Ascending aorta (tissue), 2 donors: ENCODE measurements around the gene ANP32D. TPM values are rescaled to one million over a fixed set of nuclear protein-coding genes. Genes with fewer than 3 reads are reported as not detected.
"Not testable (repeated sequence)": the region's sequence is repeated elsewhere in the genome, so short reads cannot be mapped to it uniquely, and the experiment has no call there.

Source experiments
- DNase-seq, 2 donors: peaks; one replicate each; pipeline ENCODE4 v3.0.0-alpha.2; 2019; ENCODE audit warnings: low spot score in 2 of 2
- H3K27ac ChIP-seq, 2 donors: fragments of 200-600 bp; sonication (generic); one replicate each; pipeline ENCODE4 v1.5.1; 2016 to 2017; ENCODE audit warnings: mild to moderate bottlenecking in 1 of 2
- H3K27me3 ChIP-seq: fragments of 200-600 bp; sonication (generic); one replicate; pipeline ENCODE4 v1.5.1; 2017
- H3K36me3 ChIP-seq, 2 donors: fragments of 200-600 bp; sonication (generic); one replicate each; pipeline ENCODE4 v1.5.1; 2016
- H3K4me1 ChIP-seq, 2 donors: fragments of 200-600 bp; sonication (generic); one replicate each; pipeline ENCODE4 v1.5.1; 2016 to 2017; ENCODE audit warnings: mild to moderate bottlenecking in 1 of 2
- H3K4me3 ChIP-seq, 2 donors: fragments of 200-600 bp; sonication (generic); one replicate each; pipeline ENCODE4 v1.5.1; 2016 to 2017; ENCODE audit warnings: mild to moderate bottlenecking in 1 of 2
- H3K9me3 ChIP-seq, 2 donors: fragments of 200-600 bp; sonication (generic); one replicate each; pipeline ENCODE4 v1.5.1; 2016
- CTCF ChIP-seq, 3 experiments: fragments of 200-600 bp in 2 of 3; fragments of 450-650 bp in 1 of 3; sonication (generic) in 2 of 3; IDR thresholded peaks; one replicate each; pipeline ENCODE4 v1.5.1; 2016 to 2019; ENCODE audit warnings: antibody characterized with exemption in 3 of 3, mild to moderate bottlenecking in 1 of 3, moderate library complexity in 1 of 3
- intact Hi-C: fragments of 100-400 bp; cut with DNase I; formaldehyde crosslinking; loops from one replicate; pipeline ENCODE4 v1.15.1; 2023
- total RNA-seq: library from RNA; depleted of rRNA; stranded (reverse); fragments of >200 nt; gene quantifications from one replicate; pipeline ENCODE4 v1.1.0, GENCODE V29; 2016

ANP32D gene
- total RNA-seq, 1 donor from 2014 or later, result not detected

GRCh38 chr12:48486261-48486660 lies 13.9 kb downstream of the ANP32D start:
- no peak for DNase-seq
- no peak overlapping the region for H3K27ac ChIP-seq
- intact Hi-C loops, result no loop called here
- H3K4me1 ChIP-seq, result no peaks in the 10 kb centered on the region
- no peak for TF ChIP-seq CTCF (IDR thresholded peaks at IDR 0.05)
- no peaks in the 10 kb centered on the region for H3K36me3 ChIP-seq
- H3K4me3 ChIP-seq, result no peak overlapping the region
- no peaks in the 10 kb centered on the region for H3K9me3 ChIP-seq
- no peaks in the 10 kb centered on the region for H3K27me3 ChIP-seq

- no peaks in the 10 kb centered on the region for H3K36me3 ChIP-seq
- H3K27me3 ChIP-seq, result no peaks in the 10 kb centered on the region
- H3K4me3 ChIP-seq, result no peak overlapping the region
- no peak for TF ChIP-seq CTCF (IDR thresholded peaks at IDR 0.05)
- no peaks in the 10 kb centered on the region for H3K4me1 ChIP-seq
- intact Hi-C loops, result no loop called here
- H3K27ac ChIP-seq, result no peak overlapping the region
- no peak for DNase-seq
- no peaks in the 10 kb centered on the region for H3K9me3 ChIP-seq
These were observed 14.3 kb downstream of the ANP32D start for GRCh38 chr12:48486679-48487078.

DNA sequence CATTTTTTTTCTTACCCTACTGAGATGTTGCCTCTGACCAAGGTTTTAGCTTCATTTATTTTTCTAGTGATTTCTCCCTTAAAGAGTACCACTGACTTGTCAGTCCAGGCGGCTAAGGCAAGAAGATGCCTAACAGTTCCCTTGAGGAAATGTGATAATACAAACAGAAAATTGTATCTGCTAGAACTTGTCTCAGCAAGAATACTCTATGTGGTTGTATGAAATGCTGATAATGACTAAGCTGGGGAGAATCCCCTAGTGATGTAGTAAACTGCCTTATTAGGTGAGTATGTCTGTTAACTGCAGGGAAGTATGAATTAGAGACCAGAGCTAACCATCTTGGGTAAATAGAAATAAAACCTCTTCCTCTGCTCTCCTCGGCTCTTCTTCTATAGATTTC lies 16.7 kb downstream of the ANP32D start:
- H3K4me1 ChIP-seq, result no peaks in the 10 kb centered on the region
- H3K4me3 ChIP-seq, result no peak overlapping the region
- no peak for TF ChIP-seq CTCF (IDR thresholded peaks at IDR 0.05)
- intact Hi-C loops, result no loop called here
- H3K36me3 ChIP-seq, result no peaks in the 10 kb centered on the region
- H3K27ac ChIP-seq, result no peak overlapping the region
- DNase-seq, result no peak
- no peaks in the 10 kb centered on the region for H3K9me3 ChIP-seq
- no peaks in the 10 kb centered on the region for H3K27me3 ChIP-seq

GRCh38 chr12:48489456-48489855 lies 17.1 kb downstream of the ANP32D start:
- H3K4me3 ChIP-seq, H3K36me3 ChIP-seq, H3K4me1 ChIP-seq, H3K9me3 ChIP-seq, DNase-seq, intact Hi-C loops, H3K27ac ChIP-seq, H3K27me3 ChIP-seq: not testable (repeated sequence)

- H3K36me3 ChIP-seq, DNase-seq, H3K9me3 ChIP-seq, H3K4me3 ChIP-seq, H3K27ac ChIP-seq, intact Hi-C loops, H3K4me1 ChIP-seq, H3K27me3 ChIP-seq: not testable (repeated sequence)
These were observed 27.9 kb downstream of the ANP32D start for GRCh38 chr12:48500281-48500680.

GRCh38 chr12:48506836-48507235 lies 34.5 kb downstream of the ANP32D start:
- H3K4me1 ChIP-seq, H3K4me3 ChIP-seq, DNase-seq, H3K9me3 ChIP-seq, H3K27ac ChIP-seq, H3K27me3 ChIP-seq, intact Hi-C loops, H3K36me3 ChIP-seq: not testable (repeated sequence)

DNA sequence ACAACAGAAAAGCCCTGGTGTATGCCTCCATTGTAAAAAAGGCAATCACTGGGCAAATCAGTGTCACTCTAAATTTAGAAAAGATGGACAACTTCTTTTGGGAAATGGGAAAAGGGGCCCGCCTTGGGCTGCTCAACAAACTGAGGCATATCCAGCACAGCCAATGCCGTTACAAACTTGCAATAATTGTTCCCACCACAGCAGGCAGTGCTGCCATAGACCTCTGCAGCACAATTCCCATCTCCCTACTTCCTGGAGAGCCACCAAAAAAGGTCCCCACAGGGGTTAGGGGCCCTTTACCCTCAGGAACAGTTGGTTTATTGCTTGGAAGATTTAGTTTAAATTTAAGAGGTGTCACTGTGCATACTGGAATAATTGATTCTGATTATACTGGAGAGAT lies 36.6 kb downstream of the ANP32D start:
- Histone ChIP-seq H3K27me3 (no peaks in the 10 kb centered on the region), H3K4me1 (no peaks in the 10 kb centered on the region), H3K27ac (no peak overlapping the region), H3K9me3 (no peaks in the 10 kb centered on the region), H3K4me3 (no peak overlapping the region), H3K36me3 (no peaks in the 10 kb centered on the region)
- DNase-seq, result no peak
- intact Hi-C loops, result no loop called here
- TF ChIP-seq CTCF (IDR thresholded peaks at IDR 0.05), result no peak
